ENCODE measurements around the gene CERS6.

DNA sequence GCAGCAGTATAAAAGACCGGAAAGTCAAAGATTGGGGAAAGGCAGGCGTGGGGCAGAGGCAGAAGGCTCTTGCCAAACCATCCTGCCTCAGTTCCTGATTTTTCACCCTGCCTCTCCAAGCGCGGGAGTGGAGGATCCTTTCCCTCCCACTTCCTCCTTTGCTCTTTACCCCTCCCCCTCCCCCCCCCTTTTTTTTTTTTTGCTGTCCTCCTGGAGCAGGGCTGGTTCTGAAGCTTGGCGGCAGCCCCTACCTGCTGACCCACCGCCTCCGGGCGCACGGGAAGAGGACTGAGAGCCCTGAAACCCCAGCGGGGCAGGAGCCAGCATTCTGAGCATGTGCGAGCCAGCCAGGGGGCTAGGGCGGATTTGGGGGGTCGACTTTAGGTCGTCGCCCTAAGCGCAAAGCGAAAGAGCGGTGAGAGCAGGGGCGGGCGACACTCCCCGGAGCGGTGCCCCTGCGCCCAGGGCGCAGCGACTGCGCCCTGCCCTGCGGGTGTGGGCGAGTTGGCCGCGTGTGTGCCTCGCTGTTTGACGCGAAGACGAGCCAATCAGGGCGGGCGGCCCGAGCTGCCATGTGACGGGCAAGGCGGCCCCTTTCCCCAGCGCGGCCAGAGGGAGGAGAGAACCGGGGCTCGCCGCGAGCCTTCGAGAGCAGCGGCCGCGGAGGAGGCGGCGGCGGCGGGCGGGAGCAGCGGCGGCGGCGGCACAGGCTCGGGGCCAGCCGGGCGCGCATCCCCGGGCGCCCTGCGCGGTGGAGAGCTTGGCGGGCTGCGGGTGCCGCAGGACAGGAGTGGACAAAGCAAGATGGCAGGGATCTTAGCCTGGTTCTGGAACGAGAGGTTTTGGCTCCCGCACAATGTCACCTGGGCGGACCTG is at the start of gene CERS6:
- TF ChIP-seq ZNF660 (tag by site-specific recombination; IDR thresholded peaks at IDR 0.05) (no peak), ZNF175 (tag by site-specific recombination; IDR thresholded peaks at IDR 0.05) (no peak), MEIS1 (CRISPR knock-in tag; IDR thresholded peaks at IDR 0.05; ENCODE audit: borderline replicate concordance) (no peak)
- TF ChIP-seq, protein P1, sequence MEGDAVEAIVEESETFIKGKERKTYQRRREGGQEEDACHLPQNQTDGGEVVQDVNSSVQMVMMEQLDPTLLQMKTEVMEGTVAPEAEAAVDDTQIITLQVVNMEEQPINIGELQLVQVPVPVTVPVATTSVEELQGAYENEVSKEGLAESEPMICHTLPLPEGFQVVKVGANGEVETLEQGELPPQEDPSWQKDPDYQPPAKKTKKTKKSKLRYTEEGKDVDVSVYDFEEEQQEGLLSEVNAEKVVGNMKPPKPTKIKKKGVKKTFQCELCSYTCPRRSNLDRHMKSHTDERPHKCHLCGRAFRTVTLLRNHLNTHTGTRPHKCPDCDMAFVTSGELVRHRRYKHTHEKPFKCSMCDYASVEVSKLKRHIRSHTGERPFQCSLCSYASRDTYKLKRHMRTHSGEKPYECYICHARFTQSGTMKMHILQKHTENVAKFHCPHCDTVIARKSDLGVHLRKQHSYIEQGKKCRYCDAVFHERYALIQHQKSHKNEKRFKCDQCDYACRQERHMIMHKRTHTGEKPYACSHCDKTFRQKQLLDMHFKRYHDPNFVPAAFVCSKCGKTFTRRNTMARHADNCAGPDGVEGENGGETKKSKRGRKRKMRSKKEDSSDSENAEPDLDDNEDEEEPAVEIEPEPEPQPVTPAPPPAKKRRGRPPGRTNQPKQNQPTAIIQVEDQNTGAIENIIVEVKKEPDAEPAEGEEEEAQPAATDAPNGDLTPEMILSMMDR (tag by site-specific recombination; IDR thresholded peaks at IDR 0.05), result peak; percentile 45; the same call in 1 of the 2 replicates
- TF ChIP-seq, protein P2, sequence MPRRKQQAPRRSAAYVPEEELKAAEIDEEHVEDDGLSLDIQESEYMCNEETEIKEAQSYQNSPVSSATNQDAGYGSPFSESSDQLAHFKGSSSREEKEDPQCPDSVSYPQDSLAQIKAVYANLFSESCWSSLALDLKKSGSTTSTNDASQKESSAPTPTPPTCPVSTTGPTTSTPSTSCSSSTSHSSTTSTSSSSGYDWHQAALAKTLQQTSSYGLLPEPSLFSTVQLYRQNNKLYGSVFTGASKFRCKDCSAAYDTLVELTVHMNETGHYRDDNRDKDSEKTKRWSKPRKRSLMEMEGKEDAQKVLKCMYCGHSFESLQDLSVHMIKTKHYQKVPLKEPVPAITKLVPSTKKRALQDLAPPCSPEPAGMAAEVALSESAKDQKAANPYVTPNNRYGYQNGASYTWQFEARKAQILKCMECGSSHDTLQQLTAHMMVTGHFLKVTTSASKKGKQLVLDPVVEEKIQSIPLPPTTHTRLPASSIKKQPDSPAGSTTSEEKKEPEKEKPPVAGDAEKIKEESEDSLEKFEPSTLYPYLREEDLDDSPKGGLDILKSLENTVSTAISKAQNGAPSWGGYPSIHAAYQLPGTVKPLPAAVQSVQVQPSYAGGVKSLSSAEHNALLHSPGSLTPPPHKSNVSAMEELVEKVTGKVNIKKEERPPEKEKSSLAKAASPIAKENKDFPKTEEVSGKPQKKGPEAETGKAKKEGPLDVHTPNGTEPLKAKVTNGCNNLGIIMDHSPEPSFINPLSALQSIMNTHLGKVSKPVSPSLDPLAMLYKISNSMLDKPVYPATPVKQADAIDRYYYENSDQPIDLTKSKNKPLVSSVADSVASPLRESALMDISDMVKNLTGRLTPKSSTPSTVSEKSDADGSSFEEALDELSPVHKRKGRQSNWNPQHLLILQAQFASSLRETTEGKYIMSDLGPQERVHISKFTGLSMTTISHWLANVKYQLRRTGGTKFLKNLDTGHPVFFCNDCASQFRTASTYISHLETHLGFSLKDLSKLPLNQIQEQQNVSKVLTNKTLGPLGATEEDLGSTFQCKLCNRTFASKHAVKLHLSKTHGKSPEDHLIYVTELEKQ (tag by site-specific recombination; IDR thresholded peaks at IDR 0.05; ENCODE audit: borderline replicate concordance), result no peak
- TF ChIP-seq, protein P3, sequence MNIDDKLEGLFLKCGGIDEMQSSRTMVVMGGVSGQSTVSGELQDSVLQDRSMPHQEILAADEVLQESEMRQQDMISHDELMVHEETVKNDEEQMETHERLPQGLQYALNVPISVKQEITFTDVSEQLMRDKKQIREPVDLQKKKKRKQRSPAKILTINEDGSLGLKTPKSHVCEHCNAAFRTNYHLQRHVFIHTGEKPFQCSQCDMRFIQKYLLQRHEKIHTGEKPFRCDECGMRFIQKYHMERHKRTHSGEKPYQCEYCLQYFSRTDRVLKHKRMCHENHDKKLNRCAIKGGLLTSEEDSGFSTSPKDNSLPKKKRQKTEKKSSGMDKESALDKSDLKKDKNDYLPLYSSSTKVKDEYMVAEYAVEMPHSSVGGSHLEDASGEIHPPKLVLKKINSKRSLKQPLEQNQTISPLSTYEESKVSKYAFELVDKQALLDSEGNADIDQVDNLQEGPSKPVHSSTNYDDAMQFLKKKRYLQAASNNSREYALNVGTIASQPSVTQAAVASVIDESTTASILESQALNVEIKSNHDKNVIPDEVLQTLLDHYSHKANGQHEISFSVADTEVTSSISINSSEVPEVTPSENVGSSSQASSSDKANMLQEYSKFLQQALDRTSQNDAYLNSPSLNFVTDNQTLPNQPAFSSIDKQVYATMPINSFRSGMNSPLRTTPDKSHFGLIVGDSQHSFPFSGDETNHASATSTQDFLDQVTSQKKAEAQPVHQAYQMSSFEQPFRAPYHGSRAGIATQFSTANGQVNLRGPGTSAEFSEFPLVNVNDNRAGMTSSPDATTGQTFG (tag by site-specific recombination; IDR thresholded peaks at IDR 0.05; ENCODE audit: borderline replicate concordance), result no peak
